Skeletal muscle cell (primary cell): ENCODE data around the gene ASB8.

Experiments used
- DNase-seq: peaks from one replicate; pipeline ENCODE4 v3.0.0-alpha.2; 2010; ENCODE audit warnings: low read depth
- H3K4me3 ChIP-seq: 2 replicates; pipeline ENCODE4 v1.5.1; 2011; ENCODE audit warnings: low read depth, mild to moderate bottlenecking, control low read depth, low read length, moderate library complexity

ASB8 gene

GRCh38 chr12:48157018-48157888, at the start of gene ASB8:
TSS of gene ASB8 (minus strand) at chr12:48157515. CDS start at chr12:48153496, 4,019 bp downstream.
- DNase-seq, result peak; percentile 88
- H3K4me3 ChIP-seq, result peak within 1 kb of the TSS; percentile 87

GRCh38 chr12:48203192-48203591, 45.9 kb upstream of the ASB8 start, which contains the start of gene OR10AD1:
TSS of gene OR10AD1 (minus strand) at chr12:48203292. CDS start at chr12:48203292, 0 bp downstream.
- H3K4me3 ChIP-seq, result no peak within 1 kb of the TSS
- DNase-seq, result no peak

GRCh38 chr12:48202766-48203165, 45.5 kb upstream of the ASB8 start:
- H3K4me3 ChIP-seq, result no peak overlapping the region
- no peak for DNase-seq

- no peak for DNase-seq
- H3K4me3 ChIP-seq, result no peak overlapping the region
Measured at GRCh38 chr12:48201516-48201915, 44.2 kb upstream of the ASB8 start.

- H3K4me3 ChIP-seq, result no peak overlapping the region
- no peak for DNase-seq
Measured at GRCh38 chr12:48201091-48201490, 43.8 kb upstream of the ASB8 start.

- DNase-seq, result no peak
- H3K4me3 ChIP-seq, result no peak overlapping the region
Measured at GRCh38 chr12:48199774-48200221, 42.5 kb upstream of the ASB8 start.

- H3K4me3 ChIP-seq, result peak overlapping the region; percentile 76
- DNase-seq, result no peak
Measured at GRCh38 chr12:48198985-48199384, 41.7 kb upstream of the ASB8 start.

GRCh38 chr12:48198672-48198971, 41.3 kb upstream of the ASB8 start:
- H3K4me3 ChIP-seq, result peak overlapping the region; percentile 76
- DNase-seq, result no peak

GRCh38 chr12:48197971-48198671, 40.8 kb upstream of the ASB8 start:
- peak overlapping the region; percentile 76 for H3K4me3 ChIP-seq
- no peak for DNase-seq

- no peak for DNase-seq
- H3K4me3 ChIP-seq, result peak overlapping the region; percentile 76
Measured at GRCh38 chr12:48197549-48197970, 40.2 kb upstream of the ASB8 start.

- no peak for DNase-seq
- no peak overlapping the region for H3K4me3 ChIP-seq
Measured at GRCh38 chr12:48194799-48195201, 37.5 kb upstream of the ASB8 start.

- H3K4me3 ChIP-seq, result no peak overlapping the region
- no peak for DNase-seq
Measured at GRCh38 chr12:48193623-48194022, 36.3 kb upstream of the ASB8 start.

- no peak overlapping the region for H3K4me3 ChIP-seq
- no peak for DNase-seq
Measured at GRCh38 chr12:48192861-48193260, 35.5 kb upstream of the ASB8 start.

GRCh38 chr12:48191096-48191495, 33.8 kb upstream of the ASB8 start:
- H3K4me3 ChIP-seq, result no peak overlapping the region
- DNase-seq, result no peak

- H3K4me3 ChIP-seq, result no peak overlapping the region
- peak; percentile 41 for DNase-seq
Measured at GRCh38 chr12:48189331-48190125, 32.2 kb upstream of the ASB8 start.

GRCh38 chr12:48187916-48188695, 30.8 kb upstream of the ASB8 start:
- H3K4me3 ChIP-seq, result no peak overlapping the region
- DNase-seq, result no peak

- DNase-seq, result no peak
- no peak overlapping the region for H3K4me3 ChIP-seq
Measured at GRCh38 chr12:48185181-48185919, 28.0 kb upstream of the ASB8 start.

- no peak for DNase-seq
- H3K4me3 ChIP-seq, result peak overlapping the region; percentile 74
Measured at GRCh38 chr12:48184549-48184922, 27.2 kb upstream of the ASB8 start.
